MM.1S (cell line): ENCODE measurements around the gene GRAMD1B.

Experiments used
- EZH2 ChIP-seq: fragments of 300-600 bp; sonication (generic); optimal IDR thresholded peaks from 2 replicates; pipeline ENCODE3; 2017; ENCODE audit warnings: low read depth, mild to moderate bottlenecking, antibody characterized with exemption, low read length, mixed read lengths
- TF ChIP-seq, protein P1 (sequence below): fragments of 300-600 bp; sonication (generic); IDR thresholded peaks from 2 replicates; pipeline ENCODE4 v1.5.1; 2016; ENCODE audit warnings: antibody characterized with exemption, low read length, mixed read lengths

DNA sequence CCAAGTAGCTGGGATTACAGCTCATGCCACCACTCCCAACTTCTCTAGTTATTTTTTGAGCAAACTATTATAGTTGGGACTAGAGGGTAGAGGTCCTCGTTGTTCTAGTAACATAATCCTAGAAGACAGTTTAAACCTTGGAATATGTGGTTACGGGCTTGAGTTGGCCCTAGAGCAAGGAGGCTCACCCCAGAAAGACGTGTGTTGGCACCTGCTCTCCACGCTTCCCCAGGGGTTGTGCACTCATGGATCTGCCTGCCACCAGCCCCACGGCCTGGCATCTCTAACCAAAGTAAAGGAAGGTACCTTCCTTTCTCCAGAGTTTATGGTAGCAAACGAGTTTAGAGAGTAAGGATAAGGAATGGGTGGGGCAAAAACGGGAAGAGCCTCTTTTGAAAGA, 145.4 kb downstream of the GRAMD1B start:
- no peak for TF ChIP-seq EZH2
- TF ChIP-seq, protein P1, sequence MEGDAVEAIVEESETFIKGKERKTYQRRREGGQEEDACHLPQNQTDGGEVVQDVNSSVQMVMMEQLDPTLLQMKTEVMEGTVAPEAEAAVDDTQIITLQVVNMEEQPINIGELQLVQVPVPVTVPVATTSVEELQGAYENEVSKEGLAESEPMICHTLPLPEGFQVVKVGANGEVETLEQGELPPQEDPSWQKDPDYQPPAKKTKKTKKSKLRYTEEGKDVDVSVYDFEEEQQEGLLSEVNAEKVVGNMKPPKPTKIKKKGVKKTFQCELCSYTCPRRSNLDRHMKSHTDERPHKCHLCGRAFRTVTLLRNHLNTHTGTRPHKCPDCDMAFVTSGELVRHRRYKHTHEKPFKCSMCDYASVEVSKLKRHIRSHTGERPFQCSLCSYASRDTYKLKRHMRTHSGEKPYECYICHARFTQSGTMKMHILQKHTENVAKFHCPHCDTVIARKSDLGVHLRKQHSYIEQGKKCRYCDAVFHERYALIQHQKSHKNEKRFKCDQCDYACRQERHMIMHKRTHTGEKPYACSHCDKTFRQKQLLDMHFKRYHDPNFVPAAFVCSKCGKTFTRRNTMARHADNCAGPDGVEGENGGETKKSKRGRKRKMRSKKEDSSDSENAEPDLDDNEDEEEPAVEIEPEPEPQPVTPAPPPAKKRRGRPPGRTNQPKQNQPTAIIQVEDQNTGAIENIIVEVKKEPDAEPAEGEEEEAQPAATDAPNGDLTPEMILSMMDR: no peak
